IPS-18c (cell line): Measurements from ENCODE around the gene MTNR1A.
"Not testable (repeated sequence)": the region's sequence is repeated elsewhere in the genome, so short reads cannot be mapped to it uniquely, and the experiment has no call there.

ENCODE experiments used
- H3K4me3 ChIP-seq: 2 replicates; pipeline ENCODE4 v1.7.0; 2013; ENCODE audit warnings: low read depth, mild to moderate bottlenecking, low read length, moderate library complexity; ENCODE audit not compliant: insufficient read depth
- H3K9me3 ChIP-seq: one replicate; pipeline ENCODE4 v1.6.1; 2013; ENCODE audit warnings: mild to moderate bottlenecking, low read length, moderate library complexity; ENCODE audit not compliant: control insufficient read depth, insufficient read depth

MTNR1A gene

GRCh38 chr4:186516287-186516686 is 39.1 kb downstream of the MTNR1A start:
- Histone ChIP-seq H3K9me3 (no peaks in the 10 kb centered on the region), H3K4me3 (no peak overlapping the region)

GRCh38 chr4:186514271-186514950 is 41.0 kb downstream of the MTNR1A start:
- H3K4me3 ChIP-seq: no peak overlapping the region
- peaks cover 4% of the 10 kb centered on the region for H3K9me3 ChIP-seq

GRCh38 chr4:186504771-186505170 is 50.6 kb downstream of the MTNR1A start:
- H3K9me3 ChIP-seq: not testable (repeated sequence)

DNA sequence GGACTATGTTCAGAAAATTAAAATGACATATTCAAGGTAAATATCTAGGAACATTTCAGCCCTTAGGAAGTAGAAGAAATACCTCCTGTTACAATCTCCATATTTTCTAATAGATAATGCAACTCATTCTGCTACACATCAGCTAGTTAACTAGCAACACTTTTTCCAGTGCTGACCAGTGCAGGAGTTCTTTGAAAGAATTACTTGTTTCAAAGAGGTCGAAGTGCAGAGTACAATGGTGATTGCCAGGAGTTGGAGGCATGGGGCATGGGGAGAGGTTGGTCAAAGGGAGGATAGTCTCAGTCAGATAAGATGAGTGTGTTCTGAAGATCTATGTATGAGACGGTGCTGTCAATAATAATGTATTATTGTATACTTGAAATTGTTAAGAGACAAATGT is 53.1 kb downstream of the MTNR1A start:
- H3K9me3 ChIP-seq: no peaks in the 10 kb centered on the region
- no peak overlapping the region for H3K4me3 ChIP-seq

More at GRCh38 chr4:186504771-186505170, 50.6 kb downstream of the MTNR1A start:
- not testable (repeated sequence) for H3K4me3 ChIP-seq

- H3K4me3 ChIP-seq: no peak overlapping the region
- no peaks in the 10 kb centered on the region for H3K9me3 ChIP-seq
Measured at GRCh38 chr4:186501554-186501953, 53.8 kb downstream of the MTNR1A start.

DNA sequence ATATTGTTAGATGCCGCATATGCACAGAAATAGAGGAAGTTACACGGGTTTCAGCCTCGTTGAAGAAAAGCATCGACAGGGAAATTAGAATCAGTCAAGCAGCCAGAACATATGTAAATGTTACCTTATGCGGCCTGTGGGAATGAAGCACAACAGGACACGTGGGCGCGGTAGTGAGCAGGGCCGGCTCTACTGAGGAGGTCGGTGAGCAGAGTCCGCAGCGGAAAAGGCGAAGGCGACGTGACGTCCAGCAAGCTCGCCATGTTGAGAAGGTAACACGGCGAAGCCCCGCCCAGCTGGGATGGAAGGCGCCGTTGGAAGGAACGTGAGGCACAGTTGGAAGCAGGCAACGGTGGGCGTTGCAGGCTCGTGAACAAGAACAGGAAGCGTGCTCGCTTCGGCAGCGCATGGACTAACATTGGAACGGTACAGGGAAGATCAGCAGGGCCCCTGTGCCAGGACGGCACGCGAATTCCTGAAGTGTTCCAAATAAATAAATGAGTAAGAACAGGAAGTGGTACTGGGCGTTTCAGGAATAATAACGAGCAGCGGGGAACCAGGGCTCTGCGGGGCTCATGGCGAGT is 54.6 kb downstream of the MTNR1A start:
- Histone ChIP-seq H3K4me3 (no peak overlapping the region; the same call in 1 of the 2 replicates), H3K9me3 (no peaks in the 10 kb centered on the region)

GRCh38 chr4:186499467-186499866 is 55.9 kb downstream of the MTNR1A start:
- no peaks in the 10 kb centered on the region for H3K9me3 ChIP-seq
- H3K4me3 ChIP-seq: no peak overlapping the region

GRCh38 chr4:186497043-186497442 is 58.3 kb downstream of the MTNR1A start:
- no peaks in the 10 kb centered on the region for H3K9me3 ChIP-seq
- H3K4me3 ChIP-seq: no peak overlapping the region

DNA sequence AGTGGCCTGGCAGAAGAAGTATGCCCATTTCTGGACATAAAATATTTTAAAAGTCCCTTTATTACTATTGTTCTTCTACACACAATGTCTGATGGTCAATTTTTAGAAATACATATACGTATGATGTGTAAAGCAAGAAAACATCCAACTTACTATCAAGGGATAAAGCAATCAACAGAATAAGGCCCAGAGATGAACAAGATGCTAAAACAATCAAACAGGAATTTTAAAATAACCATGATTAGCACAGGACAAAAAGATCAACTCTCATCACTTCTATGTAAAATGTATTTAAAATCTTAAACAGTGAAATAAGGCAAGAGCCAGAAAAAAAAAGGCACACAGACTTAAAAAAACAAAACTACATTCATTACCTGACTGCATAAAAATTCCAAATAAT is 60.9 kb downstream of the MTNR1A start:
- Histone ChIP-seq H3K9me3 (peaks cover 8% of the 10 kb centered on the region), H3K4me3 (no peak overlapping the region)

GRCh38 chr4:186487726-186488125 is 67.6 kb downstream of the MTNR1A start:
- H3K9me3 ChIP-seq: peaks cover 8% of the 10 kb centered on the region
- H3K4me3 ChIP-seq: no peak overlapping the region

- H3K9me3 ChIP-seq: peaks cover 8% of the 10 kb centered on the region
- H3K4me3 ChIP-seq: peak overlapping the region; percentile 34; the same call in 1 of the 2 replicates
Measured at GRCh38 chr4:186486172-186486571, 69.2 kb downstream of the MTNR1A start.

GRCh38 chr4:186485561-186486062 is 69.8 kb downstream of the MTNR1A start:
- H3K9me3 ChIP-seq: peaks cover 8% of the 10 kb centered on the region
- H3K4me3 ChIP-seq: peak overlapping the region; percentile 42; the same call in 1 of the 2 replicates

DNA sequence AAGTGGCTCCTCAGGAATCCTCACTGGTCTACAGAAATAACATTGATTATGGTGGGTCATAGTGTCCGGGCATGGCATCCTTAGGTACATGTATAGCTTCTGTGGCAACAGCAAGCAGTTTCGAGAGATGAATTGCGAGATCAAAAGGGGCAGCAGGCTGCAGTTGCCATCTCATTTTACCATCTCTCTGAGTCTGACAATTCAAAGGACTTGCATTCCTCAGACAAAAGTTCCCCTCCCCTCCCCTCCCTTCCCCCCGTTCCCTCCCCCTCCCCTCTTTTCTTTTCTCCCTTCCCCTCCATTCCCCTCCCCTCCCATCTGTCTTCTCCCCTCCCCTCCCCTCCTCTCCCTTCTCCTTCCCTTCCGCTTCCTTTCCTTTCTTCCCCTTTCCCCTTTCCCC is 70.2 kb downstream of the MTNR1A start:
- Histone ChIP-seq H3K4me3 (peak overlapping the region; percentile 42; the same call in 1 of the 2 replicates), H3K9me3 (peaks cover 5% of the 10 kb centered on the region)

GRCh38 chr4:186483656-186484055 is 71.7 kb downstream of the MTNR1A start:
- no peak overlapping the region for H3K4me3 ChIP-seq
- H3K9me3 ChIP-seq: no peaks in the 10 kb centered on the region
